HG02852 (cell line): ENCODE data around the gene PCAT6.

Experiments
- ATAC-seq: cut with Tn5 transposase; IDR thresholded peaks from one replicate; pipeline ENCODE4 v1.9.1; 2021; ENCODE audit warnings: mild to moderate bottlenecking, moderate library complexity; ENCODE audit not compliant: unreplicated experiment

Gene PCAT6

GRCh38 chr1:202844259-202844658, 33.5 kb downstream of the PCAT6 start:
- ATAC-seq = no peak

DNA sequence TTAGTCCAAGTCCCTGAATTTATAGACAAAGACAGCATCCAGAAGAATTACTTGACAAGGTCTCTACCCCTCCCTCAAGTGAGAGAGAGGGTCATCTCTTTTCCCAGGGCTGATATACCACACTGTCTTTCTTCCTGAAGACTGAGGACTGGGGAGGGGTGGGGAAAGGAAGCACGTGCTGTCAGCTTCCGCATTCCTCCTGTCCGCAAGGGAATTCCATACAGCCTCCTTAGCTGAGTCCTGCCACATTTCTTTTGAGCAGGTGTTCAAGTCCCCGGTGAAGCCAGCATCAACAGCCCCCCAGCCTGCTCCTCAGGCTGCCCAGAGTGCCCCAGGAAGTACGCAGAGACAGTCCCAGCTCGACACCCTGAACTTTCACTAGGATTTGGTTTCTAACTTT, 34.2 kb downstream of the PCAT6 start:
- ATAC-seq = no peak

DNA sequence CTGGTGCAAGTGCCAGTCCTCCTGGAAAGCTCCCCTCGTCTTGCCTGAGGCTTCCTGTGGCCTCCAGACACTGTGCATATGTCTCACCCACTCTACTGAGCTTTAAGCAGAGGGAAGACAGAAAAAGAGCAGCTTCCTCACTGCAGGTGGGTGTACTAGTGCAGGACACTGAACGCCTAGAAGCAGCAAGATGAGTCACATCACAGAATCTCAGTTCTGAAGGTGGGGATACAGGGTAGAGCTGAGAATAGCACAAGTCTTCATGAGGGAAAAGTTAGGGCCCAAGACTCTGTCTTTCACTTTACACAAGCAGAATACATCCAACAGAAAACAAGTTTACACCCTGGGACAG, 37.4 kb downstream of the PCAT6 start:
- ATAC-seq = peak; percentile 95

GRCh38 chr1:202850593-202851362, 40.0 kb downstream of the PCAT6 start:
- ATAC-seq = no peak

- no peak for ATAC-seq
These were observed 41.6 kb downstream of the PCAT6 start for GRCh38 chr1:202852163-202852904.

- no peak for ATAC-seq
These were observed 44.0 kb downstream of the PCAT6 start for GRCh38 chr1:202854787-202855186.

DNA sequence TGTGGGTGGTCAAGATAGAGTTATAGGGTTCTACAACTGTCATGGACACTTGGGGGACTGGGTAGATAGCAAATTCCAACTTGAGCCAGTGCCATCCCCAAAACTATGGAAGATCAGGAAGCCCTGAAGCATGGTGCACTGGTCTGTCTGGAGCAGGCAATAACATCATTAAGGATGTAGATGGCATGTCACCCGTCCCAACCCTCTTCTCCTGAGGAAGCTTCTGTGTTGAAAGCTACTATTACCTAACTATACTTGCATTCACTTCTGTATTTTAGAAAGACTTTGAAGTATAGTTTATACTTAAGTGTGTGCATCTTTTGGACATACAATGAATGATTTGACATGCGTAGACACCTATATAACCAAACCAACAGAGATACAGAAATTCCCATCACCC, 45.3 kb downstream of the PCAT6 start:
- ATAC-seq = no peak

DNA sequence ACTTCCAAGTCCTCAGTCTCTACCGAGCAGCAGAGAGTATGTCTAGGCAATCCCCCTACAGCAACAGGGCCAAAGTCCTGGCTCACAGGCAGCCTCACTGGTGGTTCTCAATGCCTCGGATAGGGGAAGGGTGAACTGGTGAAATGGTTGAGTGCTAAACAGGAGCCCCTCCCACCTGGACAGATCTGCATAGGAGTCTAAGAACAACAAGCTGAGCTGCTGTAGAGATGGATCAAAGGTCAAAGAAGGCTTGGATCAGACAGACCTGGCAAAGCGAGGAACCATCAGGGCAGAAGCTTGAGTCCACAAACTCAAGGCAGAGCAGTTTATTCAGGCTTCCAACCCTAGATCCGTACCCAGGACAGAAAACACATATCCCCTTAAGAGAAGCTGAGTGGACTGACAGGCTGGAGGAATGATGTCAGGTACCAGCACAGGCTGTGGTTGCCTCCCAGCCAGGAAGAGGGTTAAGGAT, 46.4 kb downstream of the PCAT6 start:
- no peak for ATAC-seq

DNA sequence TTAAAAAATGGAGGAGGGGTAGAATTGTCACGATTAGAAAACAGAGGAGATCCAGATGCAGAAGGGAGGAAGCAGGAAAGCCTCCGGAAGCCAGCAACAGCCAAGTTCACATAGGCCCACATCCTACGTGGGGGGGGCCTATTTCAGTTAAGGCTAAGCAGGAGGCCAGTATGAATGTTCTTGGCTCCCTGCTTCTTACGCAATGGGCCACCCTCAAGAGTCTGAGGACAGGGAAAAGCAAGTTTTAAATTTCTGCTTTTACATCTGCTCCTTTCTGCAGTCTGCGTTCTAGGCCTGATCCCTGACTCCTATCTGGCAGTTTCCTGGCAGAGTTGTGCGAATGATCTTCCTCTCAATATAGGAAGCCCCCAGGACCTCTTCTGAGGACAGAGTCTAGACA, 47.6 kb downstream of the PCAT6 start:
- no peak for ATAC-seq

DNA sequence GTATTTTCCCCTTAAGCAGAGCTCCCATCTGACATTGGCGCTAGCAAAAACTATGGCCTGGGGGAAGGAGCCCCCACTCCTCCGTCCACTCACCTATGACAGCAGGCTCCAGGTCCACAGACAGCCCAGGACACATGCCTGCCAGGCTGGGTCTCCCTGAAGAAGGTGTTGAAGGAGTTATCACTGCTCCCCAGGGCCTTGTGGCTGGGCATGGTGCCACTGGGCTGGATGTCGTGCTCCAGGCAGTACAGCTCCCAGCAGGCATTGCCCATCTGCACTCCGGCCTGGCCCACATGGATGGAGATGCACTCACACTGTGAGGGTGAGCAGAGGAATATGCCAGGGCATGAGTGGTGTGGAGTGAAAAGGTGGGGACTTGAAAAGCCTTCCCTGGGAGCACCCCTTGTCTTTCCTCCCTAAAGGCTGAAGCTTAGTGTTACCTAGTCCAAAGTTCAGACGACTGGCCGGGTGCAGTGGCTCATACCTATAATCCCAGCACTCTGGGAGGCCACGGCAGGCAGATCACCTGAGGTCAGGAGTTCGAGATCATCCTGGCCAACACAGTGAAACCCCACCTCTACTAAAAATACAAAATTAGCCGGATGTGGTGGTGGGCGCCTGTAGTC, 48.1 kb downstream of the PCAT6 start:
- no peak for ATAC-seq

DNA sequence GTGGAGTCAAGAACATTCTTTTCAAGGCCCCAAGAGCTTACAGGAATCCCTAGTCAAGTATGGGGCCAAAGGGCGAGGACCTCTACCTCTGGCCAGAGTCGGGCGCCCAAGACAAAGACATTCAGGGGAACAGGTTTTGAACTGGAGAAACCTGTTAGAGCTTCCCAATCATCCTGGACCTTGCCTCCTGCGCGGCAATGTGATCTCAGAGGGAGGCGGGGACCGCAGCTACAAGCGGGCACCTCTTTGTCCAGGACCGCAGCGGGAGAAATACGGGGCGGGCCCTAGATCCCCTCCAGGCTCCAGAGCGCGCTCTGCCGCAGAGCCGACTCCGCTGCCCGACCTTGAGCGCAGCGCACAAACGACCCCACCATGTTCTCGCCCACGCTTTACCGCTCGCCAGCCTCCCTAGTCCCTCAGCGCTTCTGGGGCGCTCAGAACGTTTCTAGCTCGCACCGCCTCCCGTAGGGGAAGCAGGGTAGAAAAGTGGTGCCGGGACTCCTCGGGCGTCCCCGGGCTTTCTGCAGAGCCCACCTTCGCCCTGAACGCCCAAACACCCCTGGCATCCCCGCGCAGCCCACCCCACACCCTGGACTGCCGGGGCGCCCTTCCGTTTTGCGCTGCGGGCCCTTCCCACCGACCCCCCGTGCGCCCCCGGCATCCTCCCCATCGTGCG, 50.1 kb downstream of the PCAT6 start:
- ATAC-seq = peak; percentile 42
